HepG2 (cell line): ENCODE results near the gene DNAJC7. TPM values are rescaled to one million over a fixed set of nuclear protein-coding genes. Genes with fewer than 3 reads are reported as not detected.
A peak's percentile ranks its signal among the peaks of the same experiment; 100 is the strongest.

Source experiments
- EEA1 ChIP-seq: sonication (generic); formaldehyde crosslinking; IDR thresholded peaks from 2 replicates; pipeline ENCODE4 v1.5.1; 2020; ENCODE audit warnings: mild to moderate bottlenecking, missing genetic modification reagents, borderline replicate concordance
- EED ChIP-seq: sonication (generic); formaldehyde crosslinking; IDR thresholded peaks from 2 replicates; pipeline ENCODE4 v1.5.0; 2020; ENCODE audit warnings: mild to moderate bottlenecking, missing genetic modification reagents
- ESRRA ChIP-seq: sonication (generic); formaldehyde crosslinking; IDR thresholded peaks from 2 replicates; pipeline ENCODE4 v1.5.1; 2020; ENCODE audit warnings: mild to moderate bottlenecking, low read depth, missing genetic modification reagents
- FUBP1 ChIP-seq: sonication (generic); formaldehyde crosslinking; IDR thresholded peaks from 2 replicates; pipeline ENCODE4 v1.5.1; 2020; ENCODE audit warnings: missing genetic modification reagents, mild to moderate bottlenecking, borderline replicate concordance
- HNF1A ChIP-seq, 2 experiments: sonication (generic) in 1 of 2; formaldehyde crosslinking in 1 of 2; IDR thresholded peaks; 2 replicates each; pipeline versions ENCODE4 v1.4.0 to v1.6.1; 2016 to 2020; ENCODE audit warnings: borderline replicate concordance in 1 of 2, low read depth in 1 of 2, mild to moderate bottlenecking in 1 of 2, missing genetic modification reagents in 1 of 2
- MED1 ChIP-seq: sonication (generic); formaldehyde crosslinking; IDR thresholded peaks from 2 replicates; pipeline ENCODE4 v1.4.0; 2020; ENCODE audit warnings: missing genetic modification reagents
- MLX ChIP-seq: IDR thresholded peaks from 2 replicates; pipeline ENCODE4 v1.6.1; 2016
- NFKBIZ ChIP-seq: IDR thresholded peaks from 2 replicates; pipeline ENCODE4 v1.6.1; 2018; ENCODE audit warnings: missing genetic modification reagents, missing compliant biosample characterization
- NR2F2 ChIP-seq: IDR thresholded peaks from 2 replicates; pipeline ENCODE4 v1.6.1; 2012; ENCODE audit warnings: low read depth, inconsistent platforms, borderline replicate concordance
- TARDBP ChIP-seq: sonication (generic); formaldehyde crosslinking; IDR thresholded peaks from 2 replicates; pipeline ENCODE4 v1.8.0; 2022; ENCODE audit warnings: mild to moderate bottlenecking, missing genetic modification reagents
- ZBTB2 ChIP-seq: sonication (generic); formaldehyde crosslinking; IDR thresholded peaks from 2 replicates; pipeline ENCODE4 v1.8.0; 2022; ENCODE audit warnings: low read depth, missing genetic modification reagents
- ZNF460 ChIP-seq: sonication (generic); formaldehyde crosslinking; IDR thresholded peaks from 2 replicates; pipeline ENCODE4 v1.5.1; 2020; ENCODE audit warnings: missing genetic modification reagents, mild to moderate bottlenecking, borderline replicate concordance
- ZNF816 ChIP-seq: sonication (generic); formaldehyde crosslinking; IDR thresholded peaks from 2 replicates; pipeline ENCODE4 v1.8.0; 2022; ENCODE audit warnings: missing genetic modification reagents, mild to moderate bottlenecking, borderline replicate concordance
- polyA plus RNA-seq, 8 experiments: library from polyadenylated mRNA; depleted of rRNA in 3 of 8; stranded (reverse) in 7 of 8; unstranded in 1 of 8; fragments of >200 nt; fragmentation: Illumina TruSeq in 4 of 8; extraction: Trizol in 4 of 8; gene quantifications; 2 replicates each; pipeline versions ENCODE4 v1.2.1 to v1.2.3, GENCODE V29; 2011 to 2016; ENCODE audit warnings: low read depth in 4 of 8, missing spikeins in 1 of 8, mixed read lengths in 1 of 8; ENCODE audit not compliant: insufficient read depth in 1 of 8
- total RNA-seq, 5 experiments: library from RNA; depleted of rRNA; stranded (reverse); fragments of >200 nt; fragmentation: Illumina TruSeq; extraction: Trizol; gene quantifications; 2 replicates each; pipeline ENCODE4 v1.2.3, GENCODE V29; 2016; ENCODE audit warnings: low read depth in 1 of 5
- TF ChIP-seq, protein P1 (sequence below): sonication (generic); formaldehyde crosslinking; IDR thresholded peaks from 2 replicates; pipeline ENCODE4 v1.5.0; 2020; ENCODE audit warnings: missing genetic modification reagents
- TF ChIP-seq, protein P2 (sequence below): sonication (generic); formaldehyde crosslinking; IDR thresholded peaks from 2 replicates; pipeline ENCODE4 v1.5.0; 2020; ENCODE audit warnings: mild to moderate bottlenecking, low read depth, missing genetic modification reagents, borderline replicate concordance
- TF ChIP-seq, protein P3 (sequence below): sonication (generic); formaldehyde crosslinking; IDR thresholded peaks from 2 replicates; pipeline ENCODE4 v1.4.0; 2020; ENCODE audit warnings: missing genetic modification reagents

The DNAJC7 gene
- total and polyA plus RNA-seq, 2 of the 13 experiments (the other 11 are each of a cell fraction or from before 2014, with no cell fraction given) = 47.7 to 132 TPM

GRCh38 chr17:42031584-42031983 is 14.3 kb upstream of the DNAJC7 start (continued):
- no peak for TF ChIP-seq FUBP1
- TF ChIP-seq MLX = no peak
- TF ChIP-seq EEA1 (CRISPR knock-in tag) = 0 out of 2 replicates have a peak, but pooled peaks have one; percentile 50
- TF ChIP-seq, protein P1, sequence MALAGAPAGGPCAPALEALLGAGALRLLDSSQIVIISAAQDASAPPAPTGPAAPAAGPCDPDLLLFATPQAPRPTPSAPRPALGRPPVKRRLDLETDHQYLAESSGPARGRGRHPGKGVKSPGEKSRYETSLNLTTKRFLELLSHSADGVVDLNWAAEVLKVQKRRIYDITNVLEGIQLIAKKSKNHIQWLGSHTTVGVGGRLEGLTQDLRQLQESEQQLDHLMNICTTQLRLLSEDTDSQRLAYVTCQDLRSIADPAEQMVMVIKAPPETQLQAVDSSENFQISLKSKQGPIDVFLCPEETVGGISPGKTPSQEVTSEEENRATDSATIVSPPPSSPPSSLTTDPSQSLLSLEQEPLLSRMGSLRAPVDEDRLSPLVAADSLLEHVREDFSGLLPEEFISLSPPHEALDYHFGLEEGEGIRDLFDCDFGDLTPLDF (CRISPR knock-in tag) = no peak
- no peak for TF ChIP-seq ZNF460
- TF ChIP-seq HNF1A (IDR thresholded peaks at IDR 0.05; ENCODE audit: low read depth) = no peak
- TF ChIP-seq HNF1A (CRISPR knock-in tag; IDR thresholded peaks at IDR 0.05; ENCODE audit: borderline replicate concordance) = no peak
- TF ChIP-seq ZNF816 = 0 out of 2 replicates have a peak, but pooled peaks have one; percentile 48
- peak; percentile 95 for TF ChIP-seq NR2F2
- TF ChIP-seq, protein P2, sequence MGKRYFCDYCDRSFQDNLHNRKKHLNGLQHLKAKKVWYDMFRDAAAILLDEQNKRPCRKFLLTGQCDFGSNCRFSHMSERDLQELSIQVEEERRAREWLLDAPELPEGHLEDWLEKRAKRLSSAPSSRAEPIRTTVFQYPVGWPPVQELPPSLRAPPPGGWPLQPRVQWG (CRISPR knock-in tag) = no peak
- peak; percentile 73; the same call in 1 of the 2 replicates for TF ChIP-seq EED
- 0 out of 2 replicates have a peak, but pooled peaks have one; percentile 20 for TF ChIP-seq MED1 (CRISPR knock-in tag)
- peak; percentile 52; the same call in 1 of the 2 replicates for TF ChIP-seq TARDBP (CRISPR knock-in tag)
- TF ChIP-seq, protein P3, sequence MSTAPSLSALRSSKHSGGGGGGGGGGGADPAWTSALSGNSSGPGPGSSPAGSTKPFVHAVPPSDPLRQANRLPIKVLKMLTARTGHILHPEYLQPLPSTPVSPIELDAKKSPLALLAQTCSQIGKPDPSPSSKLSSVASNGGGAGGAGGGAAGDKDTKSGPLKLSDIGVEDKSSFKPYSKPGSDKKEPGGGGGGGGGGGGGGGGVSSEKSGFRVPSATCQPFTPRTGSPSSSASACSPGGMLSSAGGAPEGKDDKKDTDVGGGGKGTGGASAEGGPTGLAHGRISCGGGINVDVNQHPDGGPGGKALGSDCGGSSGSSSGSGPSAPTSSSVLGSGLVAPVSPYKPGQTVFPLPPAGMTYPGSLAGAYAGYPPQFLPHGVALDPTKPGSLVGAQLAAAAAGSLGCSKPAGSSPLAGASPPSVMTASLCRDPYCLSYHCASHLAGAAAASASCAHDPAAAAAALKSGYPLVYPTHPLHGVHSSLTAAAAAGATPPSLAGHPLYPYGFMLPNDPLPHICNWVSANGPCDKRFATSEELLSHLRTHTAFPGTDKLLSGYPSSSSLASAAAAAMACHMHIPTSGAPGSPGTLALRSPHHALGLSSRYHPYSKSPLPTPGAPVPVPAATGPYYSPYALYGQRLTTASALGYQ (CRISPR knock-in tag) = no peak
- TF ChIP-seq NFKBIZ (CRISPR knock-in tag) = no peak
- TF ChIP-seq ESRRA (CRISPR knock-in tag) = peak; percentile 98
- TF ChIP-seq ZBTB2 (CRISPR knock-in tag) = no peak
